HEK293 (cell line): ENCODE measurements around the gene DIS3L.
"Not testable (repeated sequence)": the region's sequence is repeated elsewhere in the genome, so short reads cannot be mapped to it uniquely, and the experiment has no call there.

ENCODE experiments used
- CTCF ChIA-PET: fragments of 350-600 bp; formaldehyde crosslinking; extraction: SDS; loops from one replicate; lab custom pipeline; 2021; ENCODE audit warnings: antibody characterized with exemption; lab: Yijun Ruan, JAX
- POLR2A ChIA-PET: fragments of 300-600 bp; formaldehyde crosslinking; extraction: SDS; loops from one replicate; lab custom pipeline; 2020; ENCODE audit warnings: antibody characterized with exemption, inconsistent platforms; lab: Yijun Ruan, JAX
- H3K27ac ChIP-seq: fragments of 200-500 bp; sonication (Bioruptor generic); 2 replicates; pipeline ENCODE4 v1.5.1; 2014; ENCODE audit warnings: low read depth, low read length, control low read depth, inconsistent platforms; ENCODE audit errors: extremely low read depth
- H3K36me3 ChIP-seq, 2 experiments: fragments of 200-500 bp in 1 of 2; sonication (Bioruptor generic) in 1 of 2; 1 replicate in 1 of 2; 2 replicates in 1 of 2; pipeline ENCODE4 v1.5.1; 2014 to 2017; ENCODE audit warnings: inconsistent platforms in 2 of 2, low read length in 2 of 2; ENCODE audit not compliant: control insufficient read depth in 2 of 2, insufficient read depth in 1 of 2
- H3K4me1 ChIP-seq: fragments of 200-500 bp; sonication (Bioruptor generic); 2 replicates; pipeline ENCODE4 v1.5.1; 2014; ENCODE audit warnings: mild to moderate bottlenecking, low read length, inconsistent platforms; ENCODE audit not compliant: control insufficient read depth, insufficient read depth
- H3K4me3 ChIP-seq: 2 replicates; pipeline ENCODE4 v1.5.1; 2011; ENCODE audit warnings: low read depth, mild to moderate bottlenecking, control low read depth, low read length, moderate library complexity
- H3K9me3 ChIP-seq: fragments of 200-500 bp; sonication (Bioruptor generic); 2 replicates; pipeline ENCODE4 v1.5.1; 2014; ENCODE audit warnings: low read depth, low read length, inconsistent platforms; ENCODE audit not compliant: control insufficient read depth, insufficient read depth
- ATF2 ChIP-seq: fragments of 450-650 bp; formaldehyde crosslinking; IDR thresholded peaks from 2 replicates; pipeline ENCODE4 v1.5.1; 2016; ENCODE audit warnings: missing biosample characterization, missing genetic modification characterization, low read depth
- PRDM10 ChIP-seq: fragments of 450-650 bp; formaldehyde crosslinking; IDR thresholded peaks from 2 replicates; pipeline ENCODE4 v1.5.1; 2016; ENCODE audit warnings: missing biosample characterization, missing genetic modification characterization
- PRDM4 ChIP-seq: fragments of 450-650 bp; formaldehyde crosslinking; IDR thresholded peaks from 2 replicates; pipeline ENCODE4 v1.5.1; 2017; ENCODE audit warnings: missing biosample characterization, missing genetic modification characterization
- SCRT1 ChIP-seq: fragments of 450-650 bp; formaldehyde crosslinking; IDR thresholded peaks from 2 replicates; pipeline ENCODE4 v1.5.1; 2016; ENCODE audit warnings: missing biosample characterization, missing genetic modification characterization, borderline replicate concordance
- SCRT2 ChIP-seq: fragments of 450-650 bp; formaldehyde crosslinking; IDR thresholded peaks from 2 replicates; pipeline ENCODE4 v1.5.1; 2016; ENCODE audit warnings: missing biosample characterization, missing genetic modification characterization
- ZBTB10 ChIP-seq: fragments of 450-650 bp; formaldehyde crosslinking; IDR thresholded peaks from 2 replicates; pipeline ENCODE4 v1.5.1; 2016; ENCODE audit warnings: missing biosample characterization, missing genetic modification characterization
- ZNF121 ChIP-seq: fragments of 450-650 bp; formaldehyde crosslinking; IDR thresholded peaks from 2 replicates; pipeline ENCODE4 v1.5.1; 2016; ENCODE audit warnings: missing biosample characterization, missing genetic modification characterization
- ZNF585B ChIP-seq: fragments of 450-650 bp; formaldehyde crosslinking; IDR thresholded peaks from 2 replicates; pipeline ENCODE4 v1.5.1; 2016; ENCODE audit warnings: missing biosample characterization, missing genetic modification characterization
- ZNF596 ChIP-seq: fragments of 450-650 bp; IDR thresholded peaks from 2 replicates; pipeline ENCODE4 v1.5.0; 2018; ENCODE audit warnings: missing biosample characterization, mild to moderate bottlenecking, missing genetic modification characterization, moderate library complexity
- ZNF645 ChIP-seq: fragments of 450-650 bp; formaldehyde crosslinking; IDR thresholded peaks from 2 replicates; pipeline ENCODE4; 2016; ENCODE audit warnings: missing biosample characterization, missing genetic modification characterization
- ZNF837 ChIP-seq: fragments of 450-650 bp; formaldehyde crosslinking; IDR thresholded peaks from 2 replicates; pipeline ENCODE4 v1.5.1; 2016; ENCODE audit warnings: missing biosample characterization, missing genetic modification characterization

Gene DIS3L

GRCh38 chr15:66378814-66379430 lies 85.6 kb downstream of the DIS3L start:
- no peaks in the 10 kb centered on the region for H3K4me1 ChIP-seq
- TF ChIP-seq ZNF121 (0 out of 2 replicates have a peak, but pooled peaks have one; percentile 40), SCRT1 (0 out of 2 replicates have a peak, but pooled peaks have one; percentile 53), ZNF837 (tag by site-specific recombination) (no peak), PRDM4 (tag by site-specific recombination) (no peak), ZNF645 (tag by site-specific recombination) (no peak), SCRT2 (tag by site-specific recombination) (peak; percentile 83), ZBTB10 (no peak), ZNF596 (tag by site-specific recombination) (no peak), ZNF585B (tag by site-specific recombination) (no peak), PRDM10 (tag by site-specific recombination) (peak; percentile 91)
- no peak overlapping the region for H3K27ac ChIP-seq
- H3K36me3 ChIP-seq = no peaks in the 10 kb centered on the region; a peak in 1 of 3 replicates
- H3K4me3 ChIP-seq = no peak overlapping the region
- no peaks in the 10 kb centered on the region for H3K9me3 ChIP-seq
- ChIA-PET POLR2A (no interaction called here), CTCF (interaction anchor here (0.9 kb wide), 1 partner anchor 85 kb away, joined by 3 read pairs; no protein-coding TSS in a partner anchor)

GRCh38 chr15:66381376-66381775 lies 88.0 kb downstream of the DIS3L start:
- H3K4me3 ChIP-seq, H3K36me3 ChIP-seq, H3K27ac ChIP-seq, H3K9me3 ChIP-seq, H3K4me1 ChIP-seq: not testable (repeated sequence)
- CTCF ChIA-PET = interaction anchor here (1.2 kb wide), 1 partner anchor 117 kb away, joined by 4 read pairs; the partner anchor contains the start of gene SNAPC5
- POLR2A ChIA-PET = interaction anchor here (0.6 kb wide), 1 partner anchor 16 kb away, joined by 4 read pairs; no protein-coding TSS in a partner anchor
- TF ChIP-seq ATF2 (tag by site-specific recombination) = peak; percentile 39; the same call in 1 of the 2 replicates
